ENCODE measurements around the gene CD3E. TPM values are rescaled to one million over a fixed set of nuclear protein-coding genes. Genes with fewer than 3 reads are reported as not detected.

CD3E gene
- total and polyA plus RNA-seq, 2 experiments from 2014 or later: not detected

DNA sequence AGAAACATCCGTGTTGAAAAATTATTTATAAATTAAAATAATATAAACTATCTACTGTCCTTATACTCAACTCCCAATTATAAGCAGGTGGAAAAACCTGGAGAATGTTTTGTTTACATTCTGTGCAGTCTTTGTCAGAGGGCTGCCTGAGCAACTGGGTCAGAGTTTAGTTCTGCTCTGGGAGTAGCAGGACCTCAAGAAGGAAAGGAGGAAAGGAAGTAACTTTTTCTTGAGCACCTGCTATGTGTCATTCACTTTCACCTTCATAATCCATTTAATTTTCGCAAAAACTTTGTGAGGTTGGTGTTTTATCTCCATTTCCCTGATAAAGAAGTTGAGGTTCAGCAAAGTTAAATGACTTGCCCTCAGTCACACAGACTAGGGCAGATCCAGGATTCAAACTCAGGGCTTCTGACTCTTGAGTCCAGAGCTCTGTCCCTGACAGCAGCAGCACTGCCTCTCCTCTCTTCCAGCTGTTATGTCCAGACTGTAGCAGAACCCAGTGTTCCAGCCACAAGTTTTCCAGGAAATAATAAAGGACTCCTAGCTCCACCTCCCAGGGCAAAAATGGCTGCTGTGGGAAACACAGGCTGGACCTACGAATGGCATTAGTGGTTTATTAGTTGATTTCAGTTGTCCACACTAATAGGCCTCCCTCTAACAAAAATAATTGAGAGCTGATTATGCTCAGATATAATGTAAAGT, 6.4 kb downstream of the CD3E start:
- ATAC-seq (no peak), DNase-seq (ENCODE audit: low spot score) (no peak)
- Histone ChIP-seq H3K36me3 (ENCODE audit: insufficient read depth) (no peaks in the 10 kb centered on the region), H3K4me2 (no peak overlapping the region), H3K4me3 (no peak overlapping the region), H3F3A (replicated peaks; ENCODE audit: low read depth) (peaks cover 6% of the 10 kb centered on the region), H3K27ac (ENCODE audit: low read depth) (no peak overlapping the region), H3K27me3 (ENCODE audit: insufficient read depth) (peaks cover 15% of the 10 kb centered on the region; the same call in 1 of the 2 replicates), H4K20me1 (replicated peaks; ENCODE audit: insufficient read depth) (no peaks in the 10 kb centered on the region), H2AFZ (no peak overlapping the region), H3K4me1 (ENCODE audit: insufficient read depth) (peaks cover 17% of the 10 kb centered on the region), H3K79me2 (replicated peaks; ENCODE audit: insufficient read depth) (no peaks in the 10 kb centered on the region), H3K9me2 (ENCODE audit: insufficient read depth) (no peaks in the 10 kb centered on the region)
- Mint-ChIP-seq H3K27ac (no peak overlapping the region), H3K27me3 (ENCODE audit: insufficient read depth, low read depth, poor library complexity) (peaks cover 7% of the 10 kb centered on the region), H3K4me1 (peaks cover 16% of the 10 kb centered on the region), H3K9me3 (no peaks in the 10 kb centered on the region), H3K4me3 (no peak overlapping the region), H3K36me3 (ENCODE audit: low read depth) (no peaks in the 10 kb centered on the region)
- TF ChIP-seq, protein P1, sequence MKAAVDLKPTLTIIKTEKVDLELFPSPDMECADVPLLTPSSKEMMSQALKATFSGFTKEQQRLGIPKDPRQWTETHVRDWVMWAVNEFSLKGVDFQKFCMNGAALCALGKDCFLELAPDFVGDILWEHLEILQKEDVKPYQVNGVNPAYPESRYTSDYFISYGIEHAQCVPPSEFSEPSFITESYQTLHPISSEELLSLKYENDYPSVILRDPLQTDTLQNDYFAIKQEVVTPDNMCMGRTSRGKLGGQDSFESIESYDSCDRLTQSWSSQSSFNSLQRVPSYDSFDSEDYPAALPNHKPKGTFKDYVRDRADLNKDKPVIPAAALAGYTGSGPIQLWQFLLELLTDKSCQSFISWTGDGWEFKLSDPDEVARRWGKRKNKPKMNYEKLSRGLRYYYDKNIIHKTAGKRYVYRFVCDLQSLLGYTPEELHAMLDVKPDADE (IDR thresholded peaks at IDR 0.05): no peak
- TF ChIP-seq NANOG (IDR thresholded peaks at IDR 0.05; ENCODE audit: borderline replicate concordance): no peak
- no peak for TF ChIP-seq ZNF331 (CRISPR knock-in tag; IDR thresholded peaks at IDR 0.05; ENCODE audit: low read depth)
- no peak for TF ChIP-seq CREB1 (CRISPR knock-in tag; IDR thresholded peaks at IDR 0.05; ENCODE audit: low read depth)
- no peak for TF ChIP-seq EZH2 (IDR thresholded peaks at IDR 0.05; ENCODE audit: low read depth, unreplicated experiment)
- TF ChIP-seq, protein P2, sequence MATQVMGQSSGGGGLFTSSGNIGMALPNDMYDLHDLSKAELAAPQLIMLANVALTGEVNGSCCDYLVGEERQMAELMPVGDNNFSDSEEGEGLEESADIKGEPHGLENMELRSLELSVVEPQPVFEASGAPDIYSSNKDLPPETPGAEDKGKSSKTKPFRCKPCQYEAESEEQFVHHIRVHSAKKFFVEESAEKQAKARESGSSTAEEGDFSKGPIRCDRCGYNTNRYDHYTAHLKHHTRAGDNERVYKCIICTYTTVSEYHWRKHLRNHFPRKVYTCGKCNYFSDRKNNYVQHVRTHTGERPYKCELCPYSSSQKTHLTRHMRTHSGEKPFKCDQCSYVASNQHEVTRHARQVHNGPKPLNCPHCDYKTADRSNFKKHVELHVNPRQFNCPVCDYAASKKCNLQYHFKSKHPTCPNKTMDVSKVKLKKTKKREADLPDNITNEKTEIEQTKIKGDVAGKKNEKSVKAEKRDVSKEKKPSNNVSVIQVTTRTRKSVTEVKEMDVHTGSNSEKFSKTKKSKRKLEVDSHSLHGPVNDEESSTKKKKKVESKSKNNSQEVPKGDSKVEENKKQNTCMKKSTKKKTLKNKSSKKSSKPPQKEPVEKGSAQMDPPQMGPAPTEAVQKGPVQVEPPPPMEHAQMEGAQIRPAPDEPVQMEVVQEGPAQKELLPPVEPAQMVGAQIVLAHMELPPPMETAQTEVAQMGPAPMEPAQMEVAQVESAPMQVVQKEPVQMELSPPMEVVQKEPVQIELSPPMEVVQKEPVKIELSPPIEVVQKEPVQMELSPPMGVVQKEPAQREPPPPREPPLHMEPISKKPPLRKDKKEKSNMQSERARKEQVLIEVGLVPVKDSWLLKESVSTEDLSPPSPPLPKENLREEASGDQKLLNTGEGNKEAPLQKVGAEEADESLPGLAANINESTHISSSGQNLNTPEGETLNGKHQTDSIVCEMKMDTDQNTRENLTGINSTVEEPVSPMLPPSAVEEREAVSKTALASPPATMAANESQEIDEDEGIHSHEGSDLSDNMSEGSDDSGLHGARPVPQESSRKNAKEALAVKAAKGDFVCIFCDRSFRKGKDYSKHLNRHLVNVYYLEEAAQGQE (IDR thresholded peaks at IDR 0.05; ENCODE audit: unreplicated experiment): no peak
- no peak for TF ChIP-seq EZH2phosphoT487 (IDR thresholded peaks at IDR 0.05; ENCODE audit: unreplicated experiment)
- TF ChIP-seq STAT1 (IDR thresholded peaks at IDR 0.05; ENCODE audit: unreplicated experiment): no peak
- TF ChIP-seq, protein P3, sequence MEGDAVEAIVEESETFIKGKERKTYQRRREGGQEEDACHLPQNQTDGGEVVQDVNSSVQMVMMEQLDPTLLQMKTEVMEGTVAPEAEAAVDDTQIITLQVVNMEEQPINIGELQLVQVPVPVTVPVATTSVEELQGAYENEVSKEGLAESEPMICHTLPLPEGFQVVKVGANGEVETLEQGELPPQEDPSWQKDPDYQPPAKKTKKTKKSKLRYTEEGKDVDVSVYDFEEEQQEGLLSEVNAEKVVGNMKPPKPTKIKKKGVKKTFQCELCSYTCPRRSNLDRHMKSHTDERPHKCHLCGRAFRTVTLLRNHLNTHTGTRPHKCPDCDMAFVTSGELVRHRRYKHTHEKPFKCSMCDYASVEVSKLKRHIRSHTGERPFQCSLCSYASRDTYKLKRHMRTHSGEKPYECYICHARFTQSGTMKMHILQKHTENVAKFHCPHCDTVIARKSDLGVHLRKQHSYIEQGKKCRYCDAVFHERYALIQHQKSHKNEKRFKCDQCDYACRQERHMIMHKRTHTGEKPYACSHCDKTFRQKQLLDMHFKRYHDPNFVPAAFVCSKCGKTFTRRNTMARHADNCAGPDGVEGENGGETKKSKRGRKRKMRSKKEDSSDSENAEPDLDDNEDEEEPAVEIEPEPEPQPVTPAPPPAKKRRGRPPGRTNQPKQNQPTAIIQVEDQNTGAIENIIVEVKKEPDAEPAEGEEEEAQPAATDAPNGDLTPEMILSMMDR (conservative IDR thresholded peaks at IDR 0.05; ENCODE audit: low read depth in 2 of 2): no peak
- TF ChIP-seq JUNB (IDR thresholded peaks at IDR 0.05; ENCODE audit: unreplicated experiment): no peak
- TF ChIP-seq ZNF114 (CRISPR knock-in tag; IDR thresholded peaks at IDR 0.05): no peak
- TF ChIP-seq, protein P4, sequence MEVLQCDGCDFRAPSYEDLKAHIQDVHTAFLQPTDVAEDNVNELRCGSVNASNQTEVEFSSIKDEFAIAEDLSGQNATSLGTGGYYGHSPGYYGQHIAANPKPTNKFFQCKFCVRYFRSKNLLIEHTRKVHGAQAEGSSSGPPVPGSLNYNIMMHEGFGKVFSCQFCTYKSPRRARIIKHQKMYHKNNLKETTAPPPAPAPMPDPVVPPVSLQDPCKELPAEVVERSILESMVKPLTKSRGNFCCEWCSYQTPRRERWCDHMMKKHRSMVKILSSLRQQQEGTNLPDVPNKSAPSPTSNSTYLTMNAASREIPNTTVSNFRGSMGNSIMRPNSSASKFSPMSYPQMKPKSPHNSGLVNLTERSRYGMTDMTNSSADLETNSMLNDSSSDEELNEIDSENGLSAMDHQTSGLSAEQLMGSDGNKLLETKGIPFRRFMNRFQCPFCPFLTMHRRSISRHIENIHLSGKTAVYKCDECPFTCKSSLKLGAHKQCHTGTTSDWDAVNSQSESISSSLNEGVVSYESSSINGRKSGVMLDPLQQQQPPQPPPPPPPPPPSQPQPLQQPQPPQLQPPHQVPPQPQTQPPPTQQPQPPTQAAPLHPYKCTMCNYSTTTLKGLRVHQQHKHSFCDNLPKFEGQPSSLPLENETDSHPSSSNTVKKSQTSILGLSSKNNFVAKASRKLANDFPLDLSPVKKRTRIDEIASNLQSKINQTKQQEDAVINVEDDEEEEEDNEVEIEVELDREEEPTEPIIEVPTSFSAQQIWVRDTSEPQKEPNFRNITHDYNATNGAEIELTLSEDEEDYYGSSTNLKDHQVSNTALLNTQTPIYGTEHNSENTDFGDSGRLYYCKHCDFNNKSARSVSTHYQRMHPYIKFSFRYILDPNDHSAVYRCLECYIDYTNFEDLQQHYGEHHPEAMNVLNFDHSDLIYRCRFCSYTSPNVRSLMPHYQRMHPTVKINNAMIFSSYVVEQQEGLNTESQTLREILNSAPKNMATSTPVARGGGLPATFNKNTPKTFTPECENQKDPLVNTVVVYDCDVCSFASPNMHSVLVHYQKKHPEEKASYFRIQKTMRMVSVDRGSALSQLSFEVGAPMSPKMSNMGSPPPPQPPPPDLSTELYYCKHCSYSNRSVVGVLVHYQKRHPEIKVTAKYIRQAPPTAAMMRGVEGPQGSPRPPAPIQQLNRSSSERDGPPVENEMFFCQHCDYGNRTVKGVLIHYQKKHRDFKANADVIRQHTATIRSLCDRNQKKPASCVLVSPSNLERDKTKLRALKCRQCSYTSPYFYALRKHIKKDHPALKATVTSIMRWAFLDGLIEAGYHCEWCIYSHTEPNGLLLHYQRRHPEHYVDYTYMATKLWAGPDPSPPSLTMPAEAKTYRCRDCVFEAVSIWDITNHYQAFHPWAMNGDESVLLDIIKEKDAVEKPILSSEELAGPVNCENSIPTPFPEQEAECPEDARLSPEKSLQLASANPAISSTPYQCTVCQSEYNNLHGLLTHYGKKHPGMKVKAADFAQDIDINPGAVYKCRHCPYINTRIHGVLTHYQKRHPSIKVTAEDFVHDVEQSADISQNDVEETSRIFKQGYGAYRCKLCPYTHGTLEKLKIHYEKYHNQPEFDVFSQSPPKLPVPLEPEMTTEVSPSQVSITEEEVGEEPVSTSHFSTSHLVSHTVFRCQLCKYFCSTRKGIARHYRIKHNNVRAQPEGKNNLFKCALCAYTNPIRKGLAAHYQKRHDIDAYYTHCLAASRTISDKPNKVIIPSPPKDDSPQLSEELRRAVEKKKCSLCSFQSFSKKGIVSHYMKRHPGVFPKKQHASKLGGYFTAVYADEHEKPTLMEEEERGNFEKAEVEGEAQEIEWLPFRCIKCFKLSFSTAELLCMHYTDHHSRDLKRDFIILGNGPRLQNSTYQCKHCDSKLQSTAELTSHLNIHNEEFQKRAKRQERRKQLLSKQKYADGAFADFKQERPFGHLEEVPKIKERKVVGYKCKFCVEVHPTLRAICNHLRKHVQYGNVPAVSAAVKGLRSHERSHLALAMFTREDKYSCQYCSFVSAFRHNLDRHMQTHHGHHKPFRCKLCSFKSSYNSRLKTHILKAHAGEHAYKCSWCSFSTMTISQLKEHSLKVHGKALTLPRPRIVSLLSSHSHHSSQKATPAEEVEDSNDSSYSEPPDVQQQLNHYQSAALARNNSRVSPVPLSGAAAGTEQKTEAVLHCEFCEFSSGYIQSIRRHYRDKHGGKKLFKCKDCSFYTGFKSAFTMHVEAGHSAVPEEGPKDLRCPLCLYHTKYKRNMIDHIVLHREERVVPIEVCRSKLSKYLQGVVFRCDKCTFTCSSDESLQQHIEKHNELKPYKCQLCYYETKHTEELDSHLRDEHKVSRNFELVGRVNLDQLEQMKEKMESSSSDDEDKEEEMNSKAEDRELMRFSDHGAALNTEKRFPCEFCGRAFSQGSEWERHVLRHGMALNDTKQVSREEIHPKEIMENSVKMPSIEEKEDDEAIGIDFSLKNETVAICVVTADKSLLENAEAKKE (CRISPR knock-in tag; IDR thresholded peaks at IDR 0.05): no peak
- TF ChIP-seq POLR2AphosphoS5 (IDR thresholded peaks at IDR 0.05; ENCODE audit: low read depth): no peak
